GM18519 (cell line): Measurements from ENCODE around the gene ZNF574.

Source experiments
- ATAC-seq: cut with Tn5 transposase; IDR thresholded peaks from one replicate; pipeline ENCODE4 v1.9.1; 2021; ENCODE audit warnings: mild to moderate bottlenecking, moderate library complexity; ENCODE audit not compliant: unreplicated experiment, low FRiP score

The ZNF574 gene

GRCh38 chr19:42057846-42058245, 18.1 kb upstream of the ZNF574 start:
- no peak for ATAC-seq

- no peak for ATAC-seq
Measured at GRCh38 chr19:42059196-42059595, 16.8 kb upstream of the ZNF574 start.

- ATAC-seq: no peak
Measured at GRCh38 chr19:42060117-42060516, 15.8 kb upstream of the ZNF574 start.

DNA sequence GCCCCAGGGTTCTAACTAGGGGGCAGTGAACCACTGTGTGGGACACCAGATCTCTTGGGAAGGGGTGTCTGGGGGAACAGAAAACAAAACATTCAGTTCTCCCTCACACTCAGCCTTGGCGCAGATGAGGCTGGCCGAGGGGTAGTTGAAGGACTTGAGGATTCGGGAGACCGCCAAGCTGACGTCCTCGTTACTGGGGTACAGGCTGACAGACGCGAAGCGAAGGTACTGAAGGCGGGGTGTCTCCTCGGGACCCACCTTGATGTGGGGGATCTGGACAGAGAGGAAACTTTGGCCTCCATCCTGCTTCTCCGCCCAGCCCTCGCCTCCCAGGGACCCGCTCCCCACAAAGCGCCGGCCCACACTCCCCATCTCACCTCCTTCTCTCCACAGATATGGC, 13.6 kb upstream of the ZNF574 start:
- no peak for ATAC-seq

GRCh38 chr19:42064432-42064831, 11.5 kb upstream of the ZNF574 start:
- ATAC-seq: no peak

DNA sequence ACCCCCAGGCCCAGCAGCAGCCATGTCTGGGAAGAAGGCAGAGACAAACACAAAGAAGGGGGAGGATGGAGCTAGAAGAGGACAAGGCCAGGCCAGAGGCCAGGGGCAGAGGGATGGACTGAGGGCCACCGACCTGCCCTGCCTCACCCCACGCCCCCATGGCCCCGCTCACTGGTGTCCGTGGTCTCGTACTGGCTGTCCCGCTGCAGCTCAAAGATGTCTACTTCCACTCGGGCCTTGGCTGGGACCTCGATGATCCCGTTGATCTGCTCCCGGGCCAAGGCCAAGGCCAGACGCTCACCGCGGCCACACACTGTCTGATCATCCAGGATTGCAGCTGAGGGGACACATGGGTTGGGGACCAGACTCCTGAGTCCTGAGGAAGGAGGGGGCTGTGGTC, 10.9 kb upstream of the ZNF574 start:
- ATAC-seq: no peak

GRCh38 chr19:42065511-42065910, 10.5 kb upstream of the ZNF574 start:
- no peak for ATAC-seq

GRCh38 chr19:42066075-42066754, 9.8 kb upstream of the ZNF574 start:
- no peak for ATAC-seq

DNA sequence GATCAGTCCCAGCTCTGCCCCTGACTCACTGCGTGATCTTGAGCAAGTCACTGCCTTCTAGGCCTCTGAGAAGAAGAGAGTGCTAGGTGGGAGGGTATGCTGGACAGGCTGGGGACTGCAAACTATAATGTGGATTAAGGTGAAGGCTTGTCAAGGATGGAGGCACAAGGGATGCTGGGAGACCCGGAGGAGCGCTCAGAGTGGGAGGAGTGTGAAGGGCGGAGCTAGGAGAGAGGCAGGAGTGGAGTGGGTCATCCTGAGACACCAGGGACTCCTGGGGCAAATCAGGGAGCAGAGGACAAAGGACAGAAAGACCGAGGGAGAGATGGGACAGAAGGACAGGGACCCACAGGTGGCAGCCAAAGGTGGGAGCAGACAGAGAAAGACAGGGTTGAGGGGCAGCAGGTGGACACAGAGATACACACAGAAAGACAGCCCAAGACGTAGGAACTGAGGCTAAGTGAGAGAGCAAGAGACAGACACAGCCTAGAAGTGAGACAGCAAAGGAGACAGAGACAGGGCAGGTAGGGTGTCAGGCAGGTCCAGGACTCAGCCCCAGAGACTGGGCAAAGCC, 8.6 kb upstream of the ZNF574 start:
- ATAC-seq: no peak

DNA sequence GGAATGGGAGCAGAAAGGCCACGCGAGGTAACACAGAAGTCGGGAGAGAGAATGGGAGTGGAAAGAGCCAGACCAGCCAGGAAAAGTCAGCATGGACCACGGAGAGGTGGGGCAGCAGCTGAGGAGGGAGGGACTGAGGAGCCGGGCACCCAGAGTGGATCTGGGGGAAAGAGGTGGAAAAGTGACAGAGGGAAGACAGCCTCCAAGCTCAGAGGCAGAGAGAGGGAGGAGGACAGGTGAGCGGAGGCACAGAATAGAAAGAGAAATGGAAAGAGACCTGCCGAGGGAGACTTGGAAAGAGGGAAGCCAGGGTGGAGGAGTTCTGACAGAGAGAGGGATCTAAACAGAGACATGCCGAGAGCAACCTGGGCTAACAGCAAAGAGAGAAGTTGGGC, 7.6 kb upstream of the ZNF574 start:
- no peak for ATAC-seq

DNA sequence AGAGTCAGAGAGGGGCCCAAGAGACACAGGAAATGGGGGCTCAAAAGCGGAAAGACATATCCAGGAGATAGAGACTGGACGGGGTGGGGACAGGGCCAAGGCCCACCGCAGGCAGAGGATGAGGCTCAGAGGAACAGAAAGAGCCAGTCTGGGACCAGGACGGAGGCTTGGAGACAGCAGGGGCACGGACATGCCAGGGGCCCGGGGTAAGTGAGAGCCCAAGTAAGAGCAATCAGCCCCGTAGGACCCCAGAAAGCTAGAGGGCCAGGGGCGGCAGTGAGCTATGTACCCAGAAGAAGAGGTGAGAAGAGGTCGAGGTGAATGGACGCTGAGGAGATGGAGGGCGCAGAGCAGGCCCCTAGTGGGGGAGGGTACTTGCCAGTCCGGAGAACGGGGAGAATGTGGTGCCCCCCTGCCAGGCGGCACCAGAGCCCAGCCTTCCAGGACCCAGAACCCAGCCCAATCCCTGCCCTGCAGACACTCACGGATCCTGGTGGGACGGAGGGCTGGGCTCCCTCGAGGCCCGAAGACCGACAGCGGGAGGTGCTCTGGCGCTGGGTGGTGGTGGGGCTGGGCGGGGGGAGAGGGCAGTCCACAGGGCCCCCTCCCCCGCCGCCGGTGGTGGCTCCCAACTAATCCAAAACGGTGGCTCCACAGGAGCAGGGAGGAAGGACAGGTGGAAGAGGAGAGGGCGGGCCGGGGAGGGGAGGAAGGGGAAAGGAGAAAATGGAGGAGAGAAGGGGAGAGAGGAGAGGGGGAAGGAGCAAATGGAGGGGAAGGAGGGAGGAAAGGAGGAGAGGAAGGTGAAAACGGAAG, 7.0 kb upstream of the ZNF574 start:
- ATAC-seq: no peak

- ATAC-seq: no peak
Measured at GRCh38 chr19:42069619-42070351, 6.2 kb upstream of the ZNF574 start, which contains the start of gene GRIK5. Gene GRIK5, minus strand, starts transcription at chr19:42070206. Its CDS starts 4,436 bp downstream, at chr19:42065770.

GRCh38 chr19:42071247-42071646, 4.7 kb upstream of the ZNF574 start:
- no peak for ATAC-seq

DNA sequence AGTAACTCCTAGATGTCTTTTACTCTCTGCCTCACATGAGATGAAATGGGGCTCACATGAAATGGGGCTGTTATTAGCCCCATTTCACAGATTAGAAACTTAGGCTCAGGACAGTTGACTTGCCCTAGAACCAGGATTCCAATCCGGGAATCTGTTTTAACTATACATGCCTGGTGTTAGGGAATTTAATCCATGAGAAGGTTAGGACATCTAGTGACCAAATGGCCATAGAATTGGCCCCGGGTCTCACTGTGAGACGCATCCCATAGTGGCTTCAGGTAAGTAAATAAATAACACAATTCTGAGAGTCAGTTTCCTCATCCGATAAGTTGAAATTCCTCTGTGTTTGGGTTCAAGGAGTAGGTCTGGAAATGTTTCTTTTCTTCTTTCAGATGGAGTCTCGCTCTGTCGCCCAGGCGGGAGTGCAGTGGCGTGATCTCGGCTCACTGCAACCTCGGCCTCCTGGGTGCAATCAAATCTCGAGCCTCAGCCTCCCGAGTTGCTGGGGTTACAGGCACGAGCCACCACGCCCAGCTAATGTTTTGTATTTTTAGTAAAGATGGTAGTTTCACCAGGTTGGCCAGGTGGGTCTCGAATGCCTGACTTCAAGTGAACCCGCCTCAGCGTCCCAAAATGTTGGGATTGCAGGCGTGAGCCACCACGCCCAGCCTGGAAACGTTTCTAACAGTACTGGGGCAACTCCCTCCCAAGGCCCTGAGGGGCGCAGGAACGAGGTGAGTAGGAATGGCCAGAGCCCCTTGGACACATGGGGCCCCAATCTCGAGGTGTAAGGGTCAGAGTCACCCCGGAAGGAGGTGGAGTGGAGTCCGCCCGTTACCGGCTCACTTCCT, 1.2 kb upstream of the ZNF574 start:
- no peak for ATAC-seq

- no peak for ATAC-seq
Measured at GRCh38 chr19:42075364-42075615, 676 bp upstream of the ZNF574 start.

DNA sequence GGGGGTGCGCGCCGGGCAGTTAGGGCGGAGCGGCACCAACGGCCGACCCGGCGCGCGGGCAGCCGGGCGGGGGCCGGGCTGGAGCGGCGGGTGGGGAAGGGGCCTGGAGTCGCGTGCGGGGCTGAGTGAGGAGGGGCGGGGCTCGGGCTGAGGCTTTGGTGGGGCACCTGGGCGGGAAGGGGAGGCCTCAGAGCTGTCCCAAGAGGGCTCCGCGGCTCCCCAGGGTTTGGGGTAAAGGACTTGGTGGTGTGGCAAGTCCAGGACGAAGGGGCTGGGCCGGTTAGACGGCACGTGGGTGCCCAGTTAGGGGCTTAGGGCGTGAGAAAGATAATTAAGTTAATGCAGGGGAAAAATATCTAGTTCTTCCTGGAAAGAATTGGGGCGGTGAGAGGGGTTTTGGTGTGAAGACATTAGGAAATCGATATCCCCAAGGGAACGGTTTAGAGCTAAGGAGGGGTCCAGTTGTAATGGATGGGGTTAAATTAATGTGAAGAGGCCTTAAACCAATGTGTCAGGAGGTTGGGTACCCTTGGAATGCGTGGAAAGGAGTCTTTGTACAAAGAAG, 496 bp downstream of the ZNF574 start:
- no peak for ATAC-seq

DNA sequence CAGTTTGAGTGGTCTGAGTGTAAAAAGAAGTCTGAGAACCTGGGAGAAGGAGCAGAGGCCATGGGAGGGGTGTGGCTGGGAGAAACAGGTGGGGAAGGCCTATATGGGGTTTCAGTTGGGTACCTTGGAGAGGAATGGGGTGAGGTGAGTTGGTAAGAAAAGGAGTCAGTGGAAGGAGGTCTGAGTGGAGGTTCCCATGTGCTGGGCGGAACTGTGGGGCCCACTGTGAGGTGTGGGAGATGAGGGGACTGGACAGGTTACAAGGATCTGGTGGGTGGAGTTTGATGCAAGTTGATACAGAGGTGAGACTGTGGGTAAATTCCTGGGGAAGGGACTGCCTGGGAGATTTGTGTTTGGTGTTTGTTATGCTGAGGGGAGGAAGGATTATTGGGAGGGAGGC, 2.1 kb downstream of the ZNF574 start:
- ATAC-seq: no peak

GRCh38 chr19:42078538-42079275, 2.7 kb downstream of the ZNF574 start:
- no peak for ATAC-seq

DNA sequence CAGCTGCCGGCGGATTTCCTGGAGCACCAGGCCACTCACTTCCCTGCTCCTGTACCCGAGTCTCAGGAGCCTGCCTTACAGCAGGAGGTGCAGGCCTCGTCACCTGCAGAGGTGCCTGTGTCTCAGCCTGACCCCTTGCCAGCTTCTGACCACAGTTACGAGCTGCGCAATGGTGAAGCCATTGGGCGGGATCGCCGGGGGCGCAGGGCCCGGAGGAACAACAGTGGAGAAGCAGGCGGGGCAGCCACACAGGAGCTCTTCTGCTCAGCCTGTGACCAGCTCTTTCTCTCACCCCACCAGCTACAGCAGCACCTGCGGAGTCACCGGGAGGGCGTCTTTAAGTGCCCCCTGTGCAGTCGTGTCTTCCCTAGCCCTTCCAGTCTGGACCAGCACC, 3.3 kb downstream of the ZNF574 start:
- ATAC-seq: no peak
